GM18873 (cell line): ENCODE data around the gene ARHGAP25.

ENCODE experiments used
- ATAC-seq: cut with Tn5 transposase; IDR thresholded peaks from one replicate; pipeline ENCODE4 v1.9.1; 2021; ENCODE audit warnings: mild to moderate bottlenecking, moderate library complexity, moderate number of reproducible peaks; ENCODE audit not compliant: unreplicated experiment, low FRiP score

Gene ARHGAP25

GRCh38 chr2:68741805-68742306, 7.2 kb downstream of the ARHGAP25 start:
- ATAC-seq: no peak

- no peak for ATAC-seq
These were observed 8.2 kb downstream of the ARHGAP25 start for GRCh38 chr2:68742626-68743415.

- no peak for ATAC-seq
These were observed 8.9 kb downstream of the ARHGAP25 start for GRCh38 chr2:68743531-68743930.

- ATAC-seq: no peak
These were observed 9.8 kb downstream of the ARHGAP25 start for GRCh38 chr2:68744366-68744912.

GRCh38 chr2:68745006-68745405, 10.4 kb downstream of the ARHGAP25 start:
- ATAC-seq: no peak

- ATAC-seq: no peak
These were observed 11.8 kb downstream of the ARHGAP25 start for GRCh38 chr2:68746408-68746807.

- no peak for ATAC-seq
These were observed 12.8 kb downstream of the ARHGAP25 start for GRCh38 chr2:68747413-68747812.

- ATAC-seq: no peak
These were observed 13.3 kb downstream of the ARHGAP25 start for GRCh38 chr2:68747900-68748299.

GRCh38 chr2:68748568-68748967, 14.0 kb downstream of the ARHGAP25 start:
- no peak for ATAC-seq

- no peak for ATAC-seq
These were observed 14.7 kb downstream of the ARHGAP25 start for GRCh38 chr2:68749345-68749744.

GRCh38 chr2:68750592-68751396, 16.2 kb downstream of the ARHGAP25 start:
- no peak for ATAC-seq

- ATAC-seq: no peak
These were observed 17.1 kb downstream of the ARHGAP25 start for GRCh38 chr2:68751397-68752339.

- ATAC-seq: no peak
These were observed 18.7 kb downstream of the ARHGAP25 start for GRCh38 chr2:68753318-68753717.

GRCh38 chr2:68755071-68755470, 20.5 kb downstream of the ARHGAP25 start:
- no peak for ATAC-seq

GRCh38 chr2:68756178-68756577, 21.6 kb downstream of the ARHGAP25 start:
- no peak for ATAC-seq

GRCh38 chr2:68757081-68757480, 22.5 kb downstream of the ARHGAP25 start:
- no peak for ATAC-seq

GRCh38 chr2:68762100-68762499, 27.5 kb downstream of the ARHGAP25 start:
- ATAC-seq: no peak

GRCh38 chr2:68762665-68763064, 28.1 kb downstream of the ARHGAP25 start:
- ATAC-seq: no peak

GRCh38 chr2:68764041-68764805, 29.6 kb downstream of the ARHGAP25 start:
- ATAC-seq: no peak
